ENCODE results near the gene SLC22A31. TPM values are rescaled to one million over a fixed set of nuclear protein-coding genes. Genes with fewer than 3 reads are reported as not detected.

The SLC22A31 gene
- total RNA-seq, 2 donors from 2014 or later, result 4.6 TPM; not detected in 1

DNA sequence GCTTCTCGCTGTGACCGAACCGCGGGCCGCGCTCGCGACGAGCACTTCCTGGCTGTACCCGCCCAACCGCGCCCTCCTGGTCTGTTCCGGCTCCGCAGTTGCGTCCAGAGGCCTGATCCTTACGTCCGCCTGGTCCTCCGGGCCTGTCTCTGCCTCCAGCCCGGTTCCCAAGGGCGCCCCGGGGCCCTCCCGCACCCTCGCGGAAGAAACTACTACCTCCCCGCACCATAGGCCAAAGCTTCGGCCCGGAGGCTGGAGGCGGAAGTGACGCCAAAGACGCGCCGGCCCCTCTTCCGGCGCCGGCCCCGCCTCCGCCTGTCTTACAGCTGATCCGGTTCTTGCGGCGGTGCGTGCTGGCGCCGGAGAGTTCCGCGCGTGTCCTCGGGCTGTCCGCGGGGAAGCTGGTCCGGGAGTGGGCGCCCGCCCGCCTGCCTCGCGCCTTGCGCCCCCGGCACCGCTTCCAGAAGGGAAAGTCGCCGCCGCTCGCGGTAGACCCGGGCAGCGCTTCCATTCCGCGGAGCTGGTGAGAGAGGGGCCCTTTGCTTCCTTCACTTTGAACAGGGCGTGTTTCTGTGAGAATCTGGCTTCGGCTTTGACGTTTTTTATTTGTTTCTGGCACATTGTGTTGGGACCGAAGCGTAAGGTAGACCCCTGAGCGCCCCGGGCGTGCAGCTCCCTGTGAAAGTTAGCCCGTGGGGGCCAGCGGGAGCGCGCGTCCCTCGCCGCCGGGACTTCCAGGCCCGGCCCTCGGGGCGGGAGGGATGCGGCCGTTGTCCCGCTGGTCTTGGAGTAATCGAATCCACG lies 17.3 kb upstream of the SLC22A31 start, which contains the start of gene ZNF778:
ZNF778 (plus strand) TSS at position 316 of the 804 bp plus-strand sequence. CDS start 3,425 bp downstream, outside the sequence.
- Histone ChIP-seq H3K36me3 (peaks cover 0 to 2% of the 10 kb centered on the region in 2 donors), H3K27me3 (replicated peaks; ENCODE audit: insufficient read depth) (no peaks in the 10 kb centered on the region), H3K9me3 (no peaks in the 10 kb centered on the region), H3K4me3 (peak within 1 kb of the TSS; percentile 74 to 96), H3K27ac (peak within 1 kb of the TSS; percentile 93 to 96), H3K4me1 (replicated peaks) (peaks cover 4% of the 10 kb centered on the region)
- TF ChIP-seq POLR2A (IDR thresholded peaks at IDR 0.05) (peak; percentile 73), POLR2AphosphoS5 (IDR thresholded peaks at IDR 0.05) (peak; percentile 96)
- TF ChIP-seq, protein P1, sequence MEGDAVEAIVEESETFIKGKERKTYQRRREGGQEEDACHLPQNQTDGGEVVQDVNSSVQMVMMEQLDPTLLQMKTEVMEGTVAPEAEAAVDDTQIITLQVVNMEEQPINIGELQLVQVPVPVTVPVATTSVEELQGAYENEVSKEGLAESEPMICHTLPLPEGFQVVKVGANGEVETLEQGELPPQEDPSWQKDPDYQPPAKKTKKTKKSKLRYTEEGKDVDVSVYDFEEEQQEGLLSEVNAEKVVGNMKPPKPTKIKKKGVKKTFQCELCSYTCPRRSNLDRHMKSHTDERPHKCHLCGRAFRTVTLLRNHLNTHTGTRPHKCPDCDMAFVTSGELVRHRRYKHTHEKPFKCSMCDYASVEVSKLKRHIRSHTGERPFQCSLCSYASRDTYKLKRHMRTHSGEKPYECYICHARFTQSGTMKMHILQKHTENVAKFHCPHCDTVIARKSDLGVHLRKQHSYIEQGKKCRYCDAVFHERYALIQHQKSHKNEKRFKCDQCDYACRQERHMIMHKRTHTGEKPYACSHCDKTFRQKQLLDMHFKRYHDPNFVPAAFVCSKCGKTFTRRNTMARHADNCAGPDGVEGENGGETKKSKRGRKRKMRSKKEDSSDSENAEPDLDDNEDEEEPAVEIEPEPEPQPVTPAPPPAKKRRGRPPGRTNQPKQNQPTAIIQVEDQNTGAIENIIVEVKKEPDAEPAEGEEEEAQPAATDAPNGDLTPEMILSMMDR (IDR thresholded peaks at IDR 0.05), result peak in 2 of 4 experiments; percentile 35 to 48
- peak; percentile 82 for DNase-seq (ENCODE audit: low spot score)
- intact Hi-C loops (cut with DNase I), result loop anchor here (2.0 to 10.0 kb wide), 4 partner anchors 275 to 483 kb away; partner anchors contain the start of genes APRT, GALNS and TRAPPC2L
- WGBS, result under 1% methylated on average over 81 of the region's 91 CpGs

DNA sequence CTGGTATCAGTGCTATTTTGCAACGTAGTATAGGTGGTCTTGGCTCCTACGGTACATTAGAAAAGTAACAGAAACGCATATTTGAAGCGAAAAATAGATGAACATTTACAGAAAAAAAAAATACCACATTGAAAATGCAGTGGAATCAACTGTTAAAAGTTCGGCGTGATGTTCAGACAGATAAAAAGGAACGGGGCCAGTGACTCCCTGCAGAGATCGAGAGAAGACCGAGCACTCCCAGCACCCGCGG lies 16.7 kb upstream of the SLC22A31 start:
- WGBS, result under 1% methylated on average over 11 of the region's 11 CpGs
- intact Hi-C loops (cut with DNase I), result loop anchor here (2.0 to 10.0 kb wide), 4 partner anchors 274 to 482 kb away; partner anchors contain the start of genes APRT, GALNS and TRAPPC2L
- Histone ChIP-seq H3K4me1 (replicated peaks) (peaks cover 4% of the 10 kb centered on the region), H3K9me3 (no peaks in the 10 kb centered on the region), H3K27me3 (replicated peaks; ENCODE audit: insufficient read depth) (no peaks in the 10 kb centered on the region), H3K27ac (peak overlapping the region; percentile 93 to 96), H3K4me3 (peak overlapping the region; percentile 74 to 96), H3K36me3 (no peaks in the 10 kb centered on the region)
- no peak for TF ChIP-seq POLR2AphosphoS5 (IDR thresholded peaks at IDR 0.05)
- TF ChIP-seq, protein P1 (IDR thresholded peaks at IDR 0.05), result no peak
- no peak for TF ChIP-seq POLR2A (IDR thresholded peaks at IDR 0.05)
- no peak for DNase-seq (ENCODE audit: low spot score)

DNA sequence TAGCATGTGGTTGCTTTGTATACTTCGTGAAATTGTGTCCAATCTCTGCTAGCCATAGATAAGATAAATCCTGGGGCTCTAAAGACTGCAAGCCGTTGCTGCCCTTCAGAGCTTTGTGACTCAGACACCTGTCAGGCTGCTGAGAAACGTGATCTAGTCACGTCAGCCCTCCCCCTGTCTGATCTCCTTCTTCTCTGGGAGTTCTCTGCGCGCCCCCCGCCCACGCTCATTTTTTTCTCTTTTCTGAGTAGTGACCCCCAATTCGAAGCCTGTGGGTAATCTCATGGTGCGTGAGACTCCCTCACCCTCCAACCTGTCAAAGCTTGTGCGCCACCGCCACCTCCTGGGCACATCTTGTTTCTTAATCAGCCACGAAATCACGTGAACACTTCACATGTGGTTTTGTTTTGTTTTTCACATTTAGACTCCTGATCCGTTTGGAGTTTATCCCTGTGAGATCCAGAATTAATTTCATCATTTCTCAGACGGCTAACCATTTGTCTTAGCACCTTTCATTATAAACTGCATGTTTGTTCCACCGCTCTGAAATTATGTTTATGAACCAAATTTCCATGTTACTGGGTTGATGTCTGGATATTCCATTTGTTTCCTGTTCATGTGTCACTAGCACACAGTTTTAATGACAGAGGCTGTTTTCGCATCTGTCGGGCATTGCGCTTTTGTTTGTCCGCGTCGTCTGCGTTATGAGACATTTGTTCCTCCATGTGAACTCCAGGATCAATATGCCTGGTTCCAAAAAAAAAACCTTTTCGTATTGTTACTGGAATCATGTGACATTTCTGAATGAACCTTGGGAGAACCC lies 16.2 kb upstream of the SLC22A31 start:
- Histone ChIP-seq H3K27me3 (replicated peaks; ENCODE audit: insufficient read depth) (no peaks in the 10 kb centered on the region), H3K36me3 (no peaks in the 10 kb centered on the region), H3K4me3 (peak overlapping the region; percentile 74 to 96), H3K27ac (peak overlapping the region; percentile 93 to 96), H3K9me3 (no peaks in the 10 kb centered on the region), H3K4me1 (replicated peaks) (peaks cover 4% of the 10 kb centered on the region)
- DNase-seq (ENCODE audit: low spot score), result peak; percentile 82
- WGBS, result 2% methylated on average over 25 of the region's 25 CpGs
- TF ChIP-seq POLR2AphosphoS5 (IDR thresholded peaks at IDR 0.05) (peak; percentile 89), POLR2A (IDR thresholded peaks at IDR 0.05) (no peak)
- TF ChIP-seq, protein P1 (IDR thresholded peaks at IDR 0.05), result peak; percentile 20 to 91 (median 76)
- intact Hi-C loops (cut with DNase I), result loop anchor here (2.0 to 10.0 kb wide), 4 partner anchors 274 to 482 kb away; partner anchors contain the start of genes APRT, GALNS and TRAPPC2L

DNA sequence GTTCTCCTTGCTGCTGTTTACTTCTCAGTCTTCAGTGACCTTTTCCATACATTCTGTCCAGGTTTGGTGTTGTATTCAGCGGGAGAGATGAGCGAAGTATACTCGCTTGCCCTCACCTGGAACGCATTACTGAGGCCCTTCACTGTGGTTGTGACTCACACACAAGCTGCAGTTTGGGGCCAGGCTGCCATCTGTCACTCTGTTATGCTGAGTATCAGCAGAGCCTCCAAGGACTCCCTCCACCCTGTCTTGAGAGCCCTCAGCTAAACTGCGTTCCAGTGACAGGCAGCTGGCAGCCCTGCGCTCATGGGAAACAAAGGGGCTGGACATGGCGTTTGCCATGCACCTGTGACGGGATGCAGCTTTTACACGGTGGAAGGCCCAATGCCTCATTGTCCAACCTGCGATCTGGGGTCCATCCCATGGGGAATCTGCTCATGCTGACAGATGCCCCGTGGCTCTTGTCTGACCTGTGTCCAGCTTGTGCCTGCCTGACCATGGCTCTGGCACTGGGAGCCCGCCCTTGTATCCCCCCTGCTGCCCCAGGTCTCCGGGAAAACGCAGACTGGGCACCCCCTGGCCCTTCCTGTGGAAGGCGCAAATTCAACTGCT lies 10.7 kb upstream of the SLC22A31 start:
- Histone ChIP-seq H3K4me3 (no peak overlapping the region), H3K27ac (no peak overlapping the region), H3K36me3 (no peaks in the 10 kb centered on the region), H3K27me3 (replicated peaks; ENCODE audit: insufficient read depth) (no peaks in the 10 kb centered on the region), H3K9me3 (no peaks in the 10 kb centered on the region), H3K4me1 (replicated peaks) (peaks cover 4% of the 10 kb centered on the region)
- intact Hi-C loops (cut with DNase I), result loop anchor here (10.0 kb wide), 1 partner anchor 476 kb away; no protein-coding TSS in a partner anchor
- 70% methylated on average over 14 of the region's 15 CpGs for WGBS
- DNase-seq (ENCODE audit: low spot score), result no peak
- TF ChIP-seq POLR2A (IDR thresholded peaks at IDR 0.05) (no peak), POLR2AphosphoS5 (IDR thresholded peaks at IDR 0.05) (no peak)
- TF ChIP-seq, protein P1 (IDR thresholded peaks at IDR 0.05), result no peak
